ENCODE measurements around the gene SRCAP. TPM values are rescaled to one million over a fixed set of nuclear protein-coding genes. Genes with fewer than 3 reads are reported as not detected.
A peak's percentile ranks its signal among the peaks of the same experiment; 100 is the strongest.

SRCAP gene
- total RNA-seq, 1 donor from 2014 or later = 24.5 TPM

DNA sequence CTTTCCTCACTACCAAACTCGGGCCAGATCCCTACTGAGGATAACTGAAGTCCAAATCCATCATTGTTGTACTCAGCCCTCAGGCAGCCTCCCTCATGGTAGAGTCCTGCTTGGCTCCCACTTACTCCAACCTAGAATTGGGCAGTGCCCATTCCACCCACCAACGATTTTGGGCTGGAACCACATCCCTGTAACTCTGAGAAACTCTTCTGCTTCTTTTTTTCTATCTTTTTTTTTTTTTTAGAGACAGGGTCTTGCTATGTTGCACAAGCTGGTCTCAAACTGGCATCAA, 47.0 kb upstream of the SRCAP start:
- intact Hi-C loops (cut with DNase I) = loop anchor here (10.0 kb wide), 2 partner anchors 423 to 587 kb away; partner anchors contain the start of genes ALDOA, ZNF646 and ZNF668
- Histone ChIP-seq H3K36me3 (peaks cover 43 to 46% of the 10 kb centered on the region in 2 donors), H3K4me1 (peaks cover 7 to 21% of the 10 kb centered on the region in 2 donors), H3K27me3 (no peaks in the 10 kb centered on the region), H3K9me3 (no peaks in the 10 kb centered on the region), H3K27ac (peak overlapping the region; percentile 95), H3K4me3 (peak overlapping the region; percentile 74 to 91)
- TF ChIP-seq, protein P1, sequence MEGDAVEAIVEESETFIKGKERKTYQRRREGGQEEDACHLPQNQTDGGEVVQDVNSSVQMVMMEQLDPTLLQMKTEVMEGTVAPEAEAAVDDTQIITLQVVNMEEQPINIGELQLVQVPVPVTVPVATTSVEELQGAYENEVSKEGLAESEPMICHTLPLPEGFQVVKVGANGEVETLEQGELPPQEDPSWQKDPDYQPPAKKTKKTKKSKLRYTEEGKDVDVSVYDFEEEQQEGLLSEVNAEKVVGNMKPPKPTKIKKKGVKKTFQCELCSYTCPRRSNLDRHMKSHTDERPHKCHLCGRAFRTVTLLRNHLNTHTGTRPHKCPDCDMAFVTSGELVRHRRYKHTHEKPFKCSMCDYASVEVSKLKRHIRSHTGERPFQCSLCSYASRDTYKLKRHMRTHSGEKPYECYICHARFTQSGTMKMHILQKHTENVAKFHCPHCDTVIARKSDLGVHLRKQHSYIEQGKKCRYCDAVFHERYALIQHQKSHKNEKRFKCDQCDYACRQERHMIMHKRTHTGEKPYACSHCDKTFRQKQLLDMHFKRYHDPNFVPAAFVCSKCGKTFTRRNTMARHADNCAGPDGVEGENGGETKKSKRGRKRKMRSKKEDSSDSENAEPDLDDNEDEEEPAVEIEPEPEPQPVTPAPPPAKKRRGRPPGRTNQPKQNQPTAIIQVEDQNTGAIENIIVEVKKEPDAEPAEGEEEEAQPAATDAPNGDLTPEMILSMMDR (IDR thresholded peaks at IDR 0.05) = no peak
- DNase-seq (ENCODE audit: low spot score in 2 of 2) = no peak

DNA sequence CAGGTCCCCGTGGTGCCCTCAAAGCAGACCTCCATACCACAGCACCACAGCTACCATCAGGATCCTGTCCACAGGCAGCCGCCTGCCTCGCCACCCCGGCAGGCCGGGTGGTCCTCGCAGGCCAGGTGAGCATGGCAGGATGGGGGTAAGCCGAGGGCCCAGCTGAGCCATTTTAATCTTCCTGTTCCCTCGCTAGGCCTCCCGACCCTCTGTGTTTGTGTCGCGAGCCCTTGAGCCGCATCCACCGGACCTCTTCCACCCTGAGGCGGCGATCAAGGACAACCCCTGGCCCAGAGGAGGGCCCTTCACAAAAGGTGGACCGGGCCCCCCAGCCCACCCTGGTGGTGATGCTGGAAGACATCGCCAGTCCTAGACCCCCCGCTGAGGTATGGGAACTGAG, 46.3 kb upstream of the SRCAP start:
- peaks cover 43 to 46% of the 10 kb centered on the region in 2 donors for H3K36me3 ChIP-seq
- no peaks in the 10 kb centered on the region for H3K27me3 ChIP-seq
- DNase-seq (ENCODE audit: low spot score in 2 of 2) = no peak
- intact Hi-C loops (cut with DNase I) = loop anchor here (10.0 kb wide), 2 partner anchors 422 to 588 kb away; partner anchors contain the start of genes ALDOA, ZNF646 and ZNF668
- TF ChIP-seq, protein P1 (IDR thresholded peaks at IDR 0.05) = no peak
- H3K9me3 ChIP-seq = no peaks in the 10 kb centered on the region
- H3K4me1 ChIP-seq = peaks cover 14 to 28% of the 10 kb centered on the region in 2 donors
- peak overlapping the region in 1 of 2 donors; percentile 91 for H3K4me3 ChIP-seq
- H3K27ac ChIP-seq = peak overlapping the region; percentile 95

DNA sequence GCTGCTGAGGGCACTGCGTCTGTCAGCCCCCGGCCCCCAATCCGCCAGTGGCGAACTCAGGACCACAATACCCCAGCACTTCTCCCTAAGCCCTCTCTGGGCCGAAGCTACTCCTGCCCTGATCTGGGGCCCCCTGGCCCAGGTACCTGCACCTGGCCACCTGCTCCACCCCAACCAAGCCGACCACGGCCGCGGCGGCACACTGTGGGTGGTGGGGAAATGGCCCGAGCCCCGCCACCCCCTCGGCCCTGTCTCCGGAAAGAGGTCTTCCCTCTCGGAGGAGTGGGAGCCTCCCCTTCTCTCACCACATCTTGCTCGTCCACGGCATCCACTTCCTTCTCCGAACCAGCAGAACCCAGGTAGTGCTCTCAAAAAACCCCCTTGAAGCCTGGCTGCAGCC, 44.1 kb upstream of the SRCAP start:
- no peak overlapping the region for H3K27ac ChIP-seq
- intact Hi-C loops (cut with DNase I) = loop anchor here (5.0 to 10.0 kb wide), 5 partner anchors 92 to 802 kb away; partner anchors contain the start of genes ALDOA, ARMC5, PHKG2 and ZNF646

DNA sequence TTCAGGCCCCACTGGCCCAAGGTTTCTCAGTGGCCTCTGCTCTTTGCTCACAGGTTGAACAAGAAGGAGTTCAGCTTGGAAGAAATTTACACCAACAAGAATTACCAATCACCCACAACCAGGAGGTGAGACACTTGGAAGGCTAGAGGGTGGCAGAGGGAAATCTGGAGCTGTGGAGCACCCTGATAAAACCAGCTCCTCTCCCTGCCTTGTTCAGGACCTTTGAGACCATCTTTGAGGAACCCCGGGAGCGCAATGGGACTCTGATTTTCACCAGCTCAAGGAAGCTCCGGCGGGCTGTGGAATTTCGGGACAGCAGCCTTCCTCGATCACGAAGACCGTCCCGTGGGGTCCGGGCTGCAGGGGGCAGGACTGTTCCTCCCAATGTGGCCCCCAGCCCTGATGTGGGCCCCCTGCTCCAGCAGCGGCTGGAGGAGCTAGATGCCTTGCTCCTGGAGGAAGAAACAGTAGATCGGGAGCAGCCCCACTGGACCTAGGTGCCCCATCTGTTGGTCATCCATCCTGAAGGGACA, 43.1 kb upstream of the SRCAP start:
- peaks cover 25 to 37% of the 10 kb centered on the region in 2 donors for H3K4me1 ChIP-seq

More for the DNA sequence above, 44.1 kb upstream of the SRCAP start:
- TF ChIP-seq, protein P1 (IDR thresholded peaks at IDR 0.05) = no peak
- Histone ChIP-seq H3K9me3 (no peaks in the 10 kb centered on the region), H3K27me3 (no peaks in the 10 kb centered on the region), H3K4me3 (no peak overlapping the region), H3K4me1 (peaks cover 14 to 28% of the 10 kb centered on the region in 2 donors), H3K36me3 (peaks cover 43 to 46% of the 10 kb centered on the region in 2 donors)
- no peak for DNase-seq (ENCODE audit: low spot score in 2 of 2)

DNA sequence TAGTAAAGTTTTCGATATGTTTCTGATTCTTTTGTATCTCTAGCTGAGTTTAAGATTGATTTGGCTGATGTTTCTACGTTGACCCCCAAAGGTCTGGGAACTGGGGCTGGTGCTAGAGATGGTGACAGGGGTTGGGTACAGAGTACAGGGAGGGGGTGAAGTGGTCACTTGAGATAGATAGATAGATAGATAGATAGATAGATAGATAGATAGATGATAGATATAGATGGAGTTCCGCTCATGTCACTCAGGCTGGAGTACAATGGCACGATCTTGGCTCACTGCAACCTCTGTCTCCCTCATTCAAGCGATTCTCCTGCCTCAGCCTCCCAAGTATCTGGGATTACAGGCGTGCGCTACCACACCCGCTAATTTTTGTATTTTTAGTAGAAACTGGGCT, 42.6 kb upstream of the SRCAP start:
- no peak for DNase-seq (ENCODE audit: low spot score in 2 of 2)
- H3K36me3 ChIP-seq = peaks cover 51 to 53% of the 10 kb centered on the region in 2 donors
- H3K4me3 ChIP-seq = no peak overlapping the region
- peaks cover 30 to 42% of the 10 kb centered on the region in 2 donors for H3K4me1 ChIP-seq
- H3K27me3 ChIP-seq = no peaks in the 10 kb centered on the region
- H3K27ac ChIP-seq = no peak overlapping the region
- intact Hi-C loops (cut with DNase I) = loop anchor here (5.0 to 10.0 kb wide), 5 partner anchors 91 to 801 kb away; partner anchors contain the start of genes ALDOA, ARMC5, PHKG2 and ZNF646
- TF ChIP-seq, protein P1 (IDR thresholded peaks at IDR 0.05) = no peak
- H3K9me3 ChIP-seq = no peaks in the 10 kb centered on the region

More for the DNA sequence above, 43.1 kb upstream of the SRCAP start:
- H3K36me3 ChIP-seq = peaks cover 46 to 49% of the 10 kb centered on the region in 2 donors
- no peak overlapping the region for H3K27ac ChIP-seq
- TF ChIP-seq, protein P1 (IDR thresholded peaks at IDR 0.05) = no peak
- no peak overlapping the region for H3K4me3 ChIP-seq
- DNase-seq (ENCODE audit: low spot score in 2 of 2) = no peak
- intact Hi-C loops (cut with DNase I) = loop anchor here (5.0 to 10.0 kb wide), 5 partner anchors 91 to 801 kb away; partner anchors contain the start of genes ALDOA, ARMC5, PHKG2 and ZNF646
- no peaks in the 10 kb centered on the region for H3K9me3 ChIP-seq
- H3K27me3 ChIP-seq = no peaks in the 10 kb centered on the region
